ENCODE results near the gene METTL16. TPM values are rescaled to one million over a fixed set of nuclear protein-coding genes. Genes with fewer than 3 reads are reported as not detected.
A peak's percentile ranks its signal among the peaks of the same experiment; 100 is the strongest.

Gene METTL16
- total RNA-seq, 2 experiments from 2014 or later, result 25.7 to 27.0 TPM

- H3K36me3 Mint-ChIP-seq (ENCODE audit: low read depth), result no peaks in the 10 kb centered on the region
- DNase-seq (no peak), ATAC-seq (no peak)
- no peak overlapping the region for H3K4me3 Mint-ChIP-seq
- no peaks in the 10 kb centered on the region for H3K27me3 Mint-ChIP-seq (ENCODE audit: low read depth)
- no peak overlapping the region for H3K27ac Mint-ChIP-seq
- CTCF ChIA-PET, result interaction anchor here (1.4 to 10.7 kb wide), 3 partner anchors 10 to 24 kb away, joined by 4 to 112 read pairs (median 24); no protein-coding TSS in a partner anchor
- H3K9me3 Mint-ChIP-seq (ENCODE audit: insufficient read depth), result no peaks in the 10 kb centered on the region
- POLR2A ChIA-PET, result interaction anchor here (1.1 kb wide), 1 partner anchor 13 kb away, joined by 3 read pairs; no protein-coding TSS in a partner anchor
- peaks cover 26% of the 10 kb centered on the region for H3K4me1 Mint-ChIP-seq (ENCODE audit: low read depth)
Observed at GRCh38 chr17:2406271-2406902, 105.3 kb downstream of the METTL16 start.

- peaks cover 26% of the 10 kb centered on the region for H3K4me1 Mint-ChIP-seq (ENCODE audit: low read depth)
- H3K27ac Mint-ChIP-seq, result no peak overlapping the region
- CTCF ChIA-PET, result interaction anchor here (1.4 to 10.7 kb wide), 3 partner anchors 11 to 23 kb away, joined by 4 to 112 read pairs (median 11); no protein-coding TSS in a partner anchor
- no peaks in the 10 kb centered on the region for H3K27me3 Mint-ChIP-seq (ENCODE audit: low read depth)
- POLR2A ChIA-PET, result interaction anchor here (1.0 kb wide), 1 partner anchor 13 kb away, joined by 3 read pairs; no protein-coding TSS in a partner anchor
- no peaks in the 10 kb centered on the region for H3K9me3 Mint-ChIP-seq (ENCODE audit: insufficient read depth)
- DNase-seq (no peak), ATAC-seq (no peak)
- H3K4me3 Mint-ChIP-seq, result no peak overlapping the region
- no peaks in the 10 kb centered on the region for H3K36me3 Mint-ChIP-seq (ENCODE audit: low read depth)
Observed at GRCh38 chr17:2405247-2405926, 106.3 kb downstream of the METTL16 start.

GRCh38 chr17:2403044-2403443, 108.6 kb downstream of the METTL16 start:
- POLR2A ChIA-PET, result interaction anchor here (2.8 kb wide), 1 partner anchor 11 kb away, joined by 25 read pairs; no protein-coding TSS in a partner anchor
- ATAC-seq (no peak), DNase-seq (no peak)
- no peak overlapping the region for H3K27ac Mint-ChIP-seq
- no peaks in the 10 kb centered on the region for H3K27me3 Mint-ChIP-seq (ENCODE audit: low read depth)
- H3K4me3 Mint-ChIP-seq, result peak overlapping the region; percentile 79
- H3K9me3 Mint-ChIP-seq (ENCODE audit: insufficient read depth), result no peaks in the 10 kb centered on the region
- CTCF ChIA-PET, result interaction anchor here (0.9 to 10.7 kb wide), 5 partner anchors 11 to 335 kb away, joined by 3 to 112 read pairs (median 5); no protein-coding TSS in a partner anchor
- peaks cover 42% of the 10 kb centered on the region for H3K4me1 Mint-ChIP-seq (ENCODE audit: low read depth)
- H3K36me3 Mint-ChIP-seq (ENCODE audit: low read depth), result peaks cover 1% of the 10 kb centered on the region

GRCh38 chr17:2402544-2402943, 109.1 kb downstream of the METTL16 start:
- ATAC-seq (no peak), DNase-seq (no peak)
- peak overlapping the region; percentile 79 for H3K4me3 Mint-ChIP-seq
- ChIA-PET POLR2A (interaction anchor here (1.6 to 3.7 kb wide), 3 partner anchors 8 to 20 kb away, joined by 4 to 25 read pairs (median 21); no protein-coding TSS in a partner anchor), CTCF (interaction anchor here (1.0 to 10.7 kb wide), 4 partner anchors 11 to 334 kb away, joined by 3 to 112 read pairs (median 34); no protein-coding TSS in a partner anchor)
- peak overlapping the region; percentile 87 for H3K27ac Mint-ChIP-seq
- no peaks in the 10 kb centered on the region for H3K9me3 Mint-ChIP-seq (ENCODE audit: insufficient read depth)
- peaks cover 1% of the 10 kb centered on the region for H3K36me3 Mint-ChIP-seq (ENCODE audit: low read depth)
- H3K27me3 Mint-ChIP-seq (ENCODE audit: low read depth), result no peaks in the 10 kb centered on the region
- peaks cover 47% of the 10 kb centered on the region for H3K4me1 Mint-ChIP-seq (ENCODE audit: low read depth)

GRCh38 chr17:2401426-2402221, 110.1 kb downstream of the METTL16 start:
- H3K9me3 Mint-ChIP-seq (ENCODE audit: insufficient read depth), result no peaks in the 10 kb centered on the region
- peak; percentile 62 for ATAC-seq
- H3K4me1 Mint-ChIP-seq (ENCODE audit: low read depth), result peaks cover 55% of the 10 kb centered on the region
- peak; percentile 100 for DNase-seq
- ChIA-PET POLR2A (interaction anchor here (0.9 to 3.7 kb wide), 5 partner anchors 9 to 109 kb away, joined by 4 to 25 read pairs (median 5); partner anchors contain the start of gene TSR1), CTCF (interaction anchor here (0.7 to 10.7 kb wide), 5 partner anchors 9 to 19 kb away, joined by 3 to 112 read pairs (median 5); no protein-coding TSS in a partner anchor)
- peak overlapping the region; percentile 100 for H3K27ac Mint-ChIP-seq
- H3K27me3 Mint-ChIP-seq (ENCODE audit: low read depth), result no peaks in the 10 kb centered on the region
- peaks cover 1% of the 10 kb centered on the region for H3K36me3 Mint-ChIP-seq (ENCODE audit: low read depth)
- H3K4me3 Mint-ChIP-seq, result peak overlapping the region; percentile 94

GRCh38 chr17:2400877-2401425, 110.7 kb downstream of the METTL16 start, which contains the start of gene MNT:
TSS of gene MNT (minus strand) at chr17:2401060. CDS start at chr17:2400712, 348 bp downstream.
- H3K27ac Mint-ChIP-seq, result peak within 1 kb of the TSS; percentile 100
- CTCF ChIA-PET, result interaction anchor here (1.1 to 10.7 kb wide), 4 partner anchors 8 to 19 kb away, joined by 3 to 112 read pairs (median 34); no protein-coding TSS in a partner anchor
- peaks cover 1% of the 10 kb centered on the region for H3K36me3 Mint-ChIP-seq (ENCODE audit: low read depth)
- DNase-seq (peak; percentile 95), ATAC-seq (peak; percentile 37)
- peaks cover 61% of the 10 kb centered on the region for H3K4me1 Mint-ChIP-seq (ENCODE audit: low read depth)
- H3K9me3 Mint-ChIP-seq (ENCODE audit: insufficient read depth), result no peaks in the 10 kb centered on the region
- POLR2A ChIA-PET, result interaction anchor here (0.9 to 3.7 kb wide), 5 partner anchors 8 to 110 kb away, joined by 4 to 25 read pairs (median 5); partner anchors contain the start of gene TSR1
- H3K4me3 Mint-ChIP-seq, result peak within 1 kb of the TSS; percentile 94
- no peaks in the 10 kb centered on the region for H3K27me3 Mint-ChIP-seq (ENCODE audit: low read depth)

GRCh38 chr17:2400474-2400866, 111.2 kb downstream of the METTL16 start:
- peak; percentile 2 for ATAC-seq
- H3K4me1 Mint-ChIP-seq (ENCODE audit: low read depth), result peaks cover 66% of the 10 kb centered on the region
- CTCF ChIA-PET, result interaction anchor here (7.0 to 10.7 kb wide), 2 partner anchors 17 to 18 kb away, joined by 63 to 112 read pairs; no protein-coding TSS in a partner anchor

GRCh38 chr17:2399572-2400473, 111.9 kb downstream of the METTL16 start:
- Mint-ChIP-seq H3K27ac (peak overlapping the region; percentile 100), H3K4me1 (ENCODE audit: low read depth) (peaks cover 65% of the 10 kb centered on the region), H3K36me3 (ENCODE audit: low read depth) (peaks cover 1% of the 10 kb centered on the region), H3K9me3 (ENCODE audit: insufficient read depth) (no peaks in the 10 kb centered on the region), H3K27me3 (ENCODE audit: low read depth) (no peaks in the 10 kb centered on the region), H3K4me3 (peak overlapping the region; percentile 94)
- ATAC-seq, result peak; percentile 64
- CTCF ChIA-PET, result interaction anchor here (7.0 to 10.7 kb wide), 2 partner anchors 17 kb away, joined by 63 to 112 read pairs; no protein-coding TSS in a partner anchor
- POLR2A ChIA-PET, result interaction anchor here (1.2 to 3.7 kb wide), 3 partner anchors 9 to 63 kb away, joined by 4 to 21 read pairs (median 5); partner anchors contain the start of gene TSR1
- peak; percentile 94 for DNase-seq

More at GRCh38 chr17:2400474-2400866, 111.2 kb downstream of the METTL16 start:
- DNase-seq, result peak; percentile 76
- H3K9me3 Mint-ChIP-seq (ENCODE audit: insufficient read depth), result no peaks in the 10 kb centered on the region
- peak overlapping the region; percentile 100 for H3K27ac Mint-ChIP-seq
- peak overlapping the region; percentile 94 for H3K4me3 Mint-ChIP-seq
- no peaks in the 10 kb centered on the region for H3K27me3 Mint-ChIP-seq (ENCODE audit: low read depth)
- H3K36me3 Mint-ChIP-seq (ENCODE audit: low read depth), result peaks cover 1% of the 10 kb centered on the region
- POLR2A ChIA-PET, result interaction anchor here (1.4 to 3.7 kb wide), 3 partner anchors 9 to 110 kb away, joined by 4 to 21 read pairs (median 5); no protein-coding TSS in a partner anchor

- ATAC-seq, result no peak
- Mint-ChIP-seq H3K9me3 (ENCODE audit: insufficient read depth) (no peaks in the 10 kb centered on the region), H3K36me3 (ENCODE audit: low read depth) (peaks cover 5% of the 10 kb centered on the region), H3K27ac (peak overlapping the region; percentile 100), H3K4me1 (ENCODE audit: low read depth) (peaks cover 70% of the 10 kb centered on the region), H3K4me3 (peak overlapping the region; percentile 94), H3K27me3 (ENCODE audit: low read depth) (no peaks in the 10 kb centered on the region)
- POLR2A ChIA-PET, result interaction anchor here (0.9 to 3.7 kb wide), 4 partner anchors 8 to 528 kb away, joined by 3 to 21 read pairs (median 4); partner anchors contain the start of gene TSR1
- DNase-seq, result peak; percentile 74
- CTCF ChIA-PET, result interaction anchor here (7.0 to 10.7 kb wide), 2 partner anchors 16 to 18 kb away, joined by 63 to 112 read pairs; no protein-coding TSS in a partner anchor
Observed at GRCh38 chr17:2398655-2399571, 112.8 kb downstream of the METTL16 start.
